IMR-90 (cell line): ENCODE results near the gene MACROD1. TPM values are rescaled to one million over a fixed set of nuclear protein-coding genes. Genes with fewer than 3 reads are reported as not detected.
"Not testable (repeated sequence)": the region's sequence is repeated elsewhere in the genome, so short reads cannot be mapped to it uniquely, and the experiment has no call there.

Experiments used
- ATAC-seq: fragments of 200-7000 bp; cut with Tn5 transposase; 2 replicates; pipeline ENCODE4 v1.9.1; 2020; ENCODE audit warnings: low read depth, mild to moderate bottlenecking, moderate library complexity
- BruUV-seq: library from RNA; stranded (reverse); fragments of 400-500 nt; replicated peaks from 2 replicates; lab custom pipeline; 2021; lab: Mats Ljungman, UMichigan
- CTCF ChIA-PET: fragments of 300-600 bp; formaldehyde crosslinking; extraction: SDS; loops from one replicate; lab custom pipeline; 2021; ENCODE audit warnings: antibody characterized with exemption; lab: Yijun Ruan, JAX
- POLR2A ChIA-PET: fragments of 300-600 bp; sonication (Branson Sonifier 250); formaldehyde crosslinking; loops from one replicate; lab custom pipeline; 2022; ENCODE audit warnings: antibody characterized with exemption; ENCODE audit not compliant: unreplicated experiment; lab: Charles Lee
- DNase-seq: peaks from one replicate; pipeline ENCODE4 v3.0.0; 2013
- H2AFZ ChIP-seq: replicated peaks from 2 replicates; pipeline ENCODE3; 2013; ENCODE audit warnings: low read length, mild to moderate bottlenecking; ENCODE audit not compliant: poor library complexity
- H2AK5ac ChIP-seq: 2 replicates; pipeline ENCODE4 v1.6.1; 2013; ENCODE audit warnings: low read depth, low read length, inconsistent platforms
- H2AK9ac ChIP-seq: replicated peaks from 2 replicates; pipeline ENCODE3; 2013; ENCODE audit warnings: mild to moderate bottlenecking, low read depth, low read length, moderate library complexity; ENCODE audit not compliant: poor library complexity
- H2BK120ac ChIP-seq: 2 replicates; pipeline ENCODE4 v1.6.1; 2013; ENCODE audit warnings: low read depth, low read length, inconsistent platforms
- H2BK15ac ChIP-seq: 3 replicates; pipeline ENCODE4 v1.6.1; 2013; ENCODE audit warnings: low read depth, low read length, inconsistent platforms
- H2BK20ac ChIP-seq: 2 replicates; pipeline ENCODE4 v1.6.1; 2013; ENCODE audit warnings: low read depth, mild to moderate bottlenecking, inconsistent platforms, low read length, moderate library complexity
- H2BK5ac ChIP-seq: 2 replicates; pipeline ENCODE4 v1.6.1; 2013; ENCODE audit warnings: mild to moderate bottlenecking, low read depth, low read length, inconsistent platforms; ENCODE audit not compliant: poor library complexity, severe bottlenecking
- H3K14ac ChIP-seq: replicated peaks from 2 replicates; pipeline ENCODE4 v1.6.1; 2013; ENCODE audit warnings: low read depth, low read length, inconsistent platforms
- H3K18ac ChIP-seq: 2 replicates; pipeline ENCODE4 v1.6.1; 2013; ENCODE audit warnings: low read depth, low read length, control low read depth
- H3K23ac ChIP-seq: 2 replicates; pipeline ENCODE4 v1.6.1; 2013; ENCODE audit warnings: low read depth, low read length, inconsistent platforms
- H3K27ac ChIP-seq: 2 replicates; pipeline ENCODE4 v1.5.1; 2013; ENCODE audit warnings: mild to moderate bottlenecking, control low read depth, low read length; ENCODE audit not compliant: insufficient read depth
- H3K27me3 ChIP-seq: 2 replicates; pipeline ENCODE4 v1.6.1; 2013; ENCODE audit warnings: low read length; ENCODE audit not compliant: control insufficient read depth, insufficient read depth
- H3K36me3 ChIP-seq: 2 replicates; pipeline ENCODE4 v1.6.1; 2013; ENCODE audit warnings: low read length, mixed read lengths; ENCODE audit not compliant: control insufficient read depth, insufficient read depth
- H3K4ac ChIP-seq: 2 replicates; pipeline ENCODE4 v1.6.1; 2013; ENCODE audit warnings: low read depth, low read length, inconsistent platforms
- H3K4me1 ChIP-seq: 2 replicates; pipeline ENCODE4 v1.6.1; 2013; ENCODE audit warnings: low read length, mixed read lengths; ENCODE audit not compliant: control insufficient read depth, insufficient read depth
- H3K4me2 ChIP-seq: 2 replicates; pipeline ENCODE4 v1.6.1; 2013; ENCODE audit warnings: low read depth, mild to moderate bottlenecking, control low read depth, low read length, moderate library complexity
- H3K4me3 ChIP-seq: 2 replicates; pipeline ENCODE4 v1.5.1; 2013; ENCODE audit warnings: low read depth, mild to moderate bottlenecking, control low read depth, low read length, moderate library complexity; ENCODE audit not compliant: insufficient read depth
- H3K56ac ChIP-seq: 2 replicates; pipeline ENCODE4 v1.6.1; 2013; ENCODE audit warnings: low read length, inconsistent platforms; ENCODE audit not compliant: insufficient read depth; ENCODE audit errors: extremely low read depth
- H3K79me1 ChIP-seq, 2 experiments: 2 replicates each; pipeline ENCODE4 v1.6.1; 2013; ENCODE audit warnings: low read length in 2 of 2, inconsistent platforms in 1 of 2, low read depth in 1 of 2
- H3K9ac ChIP-seq: 2 replicates; pipeline ENCODE4 v1.6.1; 2013; ENCODE audit warnings: low read depth, low read length, control low read depth
- H3K9me1 ChIP-seq: 2 replicates; pipeline ENCODE4 v1.6.1; 2013; ENCODE audit warnings: low read length, inconsistent platforms; ENCODE audit not compliant: insufficient read depth
- H3K9me3 ChIP-seq: 2 replicates; pipeline ENCODE4 v1.6.1; 2013; ENCODE audit warnings: low read length; ENCODE audit not compliant: control insufficient read depth, insufficient read depth
- H4K20me1 ChIP-seq: 2 replicates; pipeline ENCODE4 v1.6.1; 2013; ENCODE audit warnings: low read length, inconsistent platforms; ENCODE audit not compliant: insufficient read depth
- H4K5ac ChIP-seq: 2 replicates; pipeline ENCODE4 v1.6.1; 2013; ENCODE audit warnings: mild to moderate bottlenecking, low read depth, low read length, control low read depth
- H4K8ac ChIP-seq, 2 experiments: 2 replicates each; pipeline ENCODE4 v1.6.1; 2013; ENCODE audit warnings: low read depth in 2 of 2, low read length in 2 of 2, control low read depth in 1 of 2, inconsistent platforms in 1 of 2
- H4K91ac ChIP-seq: 2 replicates; pipeline ENCODE4 v1.6.1; 2013; ENCODE audit warnings: low read depth, low read length, inconsistent platforms; ENCODE audit not compliant: insufficient read depth
- MXI1 ChIP-seq: IDR thresholded peaks from 2 replicates; pipeline ENCODE4 v1.6.1; 2012; ENCODE audit warnings: low read depth, mild to moderate bottlenecking, low read length, moderate library complexity, borderline replicate concordance
- WGBS, 2 experiments: methylation state at CpG; one replicate each; pipeline versions ENCODE4 v1.1.5 to v1.1.7; 2013; ENCODE audit warnings: missing lambda C conversion rate in 2 of 2; ENCODE audit not compliant: insufficient read length in 1 of 2; ENCODE audit errors: extremely low coverage in 2 of 2; 5-methylcytosine and 5-hydroxymethylcytosine counted together
- dilution Hi-C: fragments of 300-500 bp; cut with HindIII; formaldehyde crosslinking; loops from one replicate; pipeline ENCODE4 v1.14.3; 2018; ENCODE audit warnings: low sequenced_read_pairs; ENCODE audit not compliant: unreplicated experiment
- in situ Hi-C: fragments of 300-500 bp; cut with MboI; formaldehyde crosslinking; loops from 3 replicates; pipeline ENCODE4 v1.14.3; 2019; ENCODE audit warnings: low sequenced_read_pairs, inconsistent platforms, mixed read lengths
- intact Hi-C: fragments of 100-400 bp; cut with micrococcal nuclease; formaldehyde crosslinking; loops from 2 replicates; pipeline ENCODE4 v1.10.0; 2022
- polyA plus RNA-seq, 3 experiments: library from polyadenylated mRNA; depleted of rRNA; stranded (reverse); fragments of >200 nt; gene quantifications; 2 replicates each; pipeline ENCODE4 v1.2.3, GENCODE V29; 2012; ENCODE audit warnings: low replicate concordance in 1 of 3
- total RNA-seq: library from RNA; depleted of rRNA; stranded (reverse); fragments of >200 nt; gene quantifications from 2 replicates; pipeline ENCODE4 v1.2.3, GENCODE V29; 2012

MACROD1 gene
- total and polyA plus RNA-seq, 2 of the 4 experiments (the other 2 are of a cell fraction), result 2.5 to 9.3 TPM

GRCh38 chr11:63966444-63966843 lies 199.5 kb downstream of the MACROD1 start:
- Histone ChIP-seq H3K4me1 (peaks cover 6% of the 10 kb centered on the region; the same call in 1 of the 2 replicates), H2BK20ac (no peak overlapping the region), H3K4me3 (no peak overlapping the region), H3K9me3 (no peaks in the 10 kb centered on the region), H3K4ac (no peak overlapping the region), H3K36me3 (no peaks in the 10 kb centered on the region), H4K91ac (no peak overlapping the region), H3K56ac (no peak overlapping the region), H4K8ac (no peak overlapping the region), H3K4me2 (no peak overlapping the region), H4K20me1 (no peaks in the 10 kb centered on the region), H2BK5ac (no peak overlapping the region), H3K9me1 (no peaks in the 10 kb centered on the region), H3K79me1 (no peaks in the 10 kb centered on the region), H2AFZ (no peak overlapping the region), H2AK5ac (no peak overlapping the region), H3K18ac (no peak overlapping the region), H3K27ac (no peak overlapping the region), H4K5ac (no peak overlapping the region), H2AK9ac (no peak overlapping the region), H2BK15ac (no peak overlapping the region), H3K9ac (no peak overlapping the region), H3K23ac (no peak overlapping the region), H2BK120ac (no peak overlapping the region), H3K14ac (no peak overlapping the region), H3K27me3 (no peaks in the 10 kb centered on the region)
- in situ Hi-C loops (no loop called here), intact Hi-C loops (no loop called here), dilution Hi-C loops (no loop called here)
- no peak for DNase-seq
- TF ChIP-seq MXI1, result no peak
- POLR2A ChIA-PET, result no interaction called here
- BruUV-seq, result no TSS peak
- WGBS, 2 experiments, result no CpG with 5 or more reads among the region's 1 CpG
- CTCF ChIA-PET, result no interaction called here
- no peak for ATAC-seq

GRCh38 chr11:63963895-63964294 lies 202.0 kb downstream of the MACROD1 start:
- BruUV-seq, intact Hi-C loops, H4K5ac ChIP-seq, H3K4me2 ChIP-seq, H3K18ac ChIP-seq, in situ Hi-C loops, dilution Hi-C loops, H4K20me1 ChIP-seq, H3K56ac ChIP-seq, POLR2A ChIA-PET, H3K9ac ChIP-seq, H3K27me3 ChIP-seq, H3K9me1 ChIP-seq, H4K91ac ChIP-seq, H3K79me1 ChIP-seq, H3K27ac ChIP-seq, H2AK5ac ChIP-seq, H3K4ac ChIP-seq, H3K4me1 ChIP-seq, DNase-seq, H3K4me3 ChIP-seq, H2AFZ ChIP-seq, ATAC-seq, H2BK15ac ChIP-seq, H2BK20ac ChIP-seq, H3K14ac ChIP-seq, H4K8ac ChIP-seq, CTCF ChIA-PET, H3K9me3 ChIP-seq, H2BK120ac ChIP-seq, H3K23ac ChIP-seq, H3K36me3 ChIP-seq, H2AK9ac ChIP-seq, H2BK5ac ChIP-seq: not testable (repeated sequence)
- no CpG with 5 or more reads among the region's 4 CpGs for WGBS, 2 experiments
